MM.1S (cell line): ENCODE data around the gene FBXW11.

ENCODE experiments used
- DNase-seq: peaks from one replicate; pipeline ENCODE4 v3.0.0-alpha.2; 2015
- H2AFZ ChIP-seq: fragments of 300-600 bp; sonication (generic); 2 replicates; pipeline ENCODE4 v1.6.0; 2016; ENCODE audit warnings: antibody characterized with exemption, low read length
- H3F3A ChIP-seq: fragments of 300-600 bp; sonication (generic); 2 replicates; pipeline ENCODE4 v1.6.1; 2016; ENCODE audit warnings: mild to moderate bottlenecking, antibody characterized with exemption, low read length, moderate library complexity, mixed read lengths; ENCODE audit not compliant: insufficient read depth
- H3K27ac ChIP-seq: fragments of 300-600 bp; sonication (generic); 2 replicates; pipeline ENCODE4 v1.5.1; 2016; ENCODE audit warnings: mild to moderate bottlenecking, low read length
- H3K27me3 ChIP-seq: fragments of 300-600 bp; sonication (generic); replicated peaks from 2 replicates; pipeline ENCODE4 v1.6.0; 2016; ENCODE audit warnings: low read length; ENCODE audit not compliant: insufficient read depth
- H3K36me3 ChIP-seq: fragments of 300-600 bp; sonication (generic); replicated peaks from 2 replicates; pipeline ENCODE4 v1.6.1; 2016; ENCODE audit warnings: mild to moderate bottlenecking, low read length, mixed read lengths; ENCODE audit not compliant: insufficient read depth
- H3K4me1 ChIP-seq: fragments of 300-600 bp; sonication (generic); 2 replicates; pipeline ENCODE4 v1.6.1; 2016; ENCODE audit warnings: low read length, mixed read lengths
- H3K4me2 ChIP-seq: fragments of 300-600 bp; sonication (generic); 2 replicates; pipeline ENCODE4 v1.6.0; 2016; ENCODE audit warnings: low read depth, low read length
- H3K4me3 ChIP-seq: fragments of 300-600 bp; sonication (generic); 2 replicates; pipeline ENCODE4 v1.5.1; 2016; ENCODE audit warnings: low read length, mixed read lengths
- H3K79me2 ChIP-seq: fragments of 300-600 bp; sonication (generic); 2 replicates; pipeline ENCODE4 v1.6.1; 2016; ENCODE audit warnings: mixed run types, low read length, mixed read lengths
- H3K9ac ChIP-seq: fragments of 300-600 bp; sonication (generic); 2 replicates; pipeline ENCODE4 v1.6.1; 2016; ENCODE audit warnings: low read length, mixed read lengths
- H3K9me2 ChIP-seq: fragments of 300-600 bp; sonication (generic); replicated peaks from 2 replicates; pipeline ENCODE4 v1.6.1; 2016; ENCODE audit warnings: mild to moderate bottlenecking, low read length, mixed read lengths; ENCODE audit not compliant: insufficient read depth
- H3K9me3 ChIP-seq: fragments of 300-600 bp; sonication (generic); replicated peaks from 2 replicates; pipeline ENCODE4 v1.6.1; 2016; ENCODE audit warnings: mild to moderate bottlenecking, low read length, mixed read lengths; ENCODE audit not compliant: insufficient read depth
- H4K20me1 ChIP-seq: fragments of 300-600 bp; sonication (generic); 2 replicates; pipeline ENCODE4 v1.6.1; 2016; ENCODE audit warnings: mild to moderate bottlenecking, low read length, moderate library complexity, mixed read lengths; ENCODE audit not compliant: insufficient read depth
- CTCF ChIP-seq: fragments of 300-600 bp; sonication (generic); IDR thresholded peaks from 2 replicates; pipeline ENCODE4 v1.5.1; 2016; ENCODE audit warnings: antibody characterized with exemption, low read length, mixed read lengths
- EZH2 ChIP-seq: fragments of 300-600 bp; sonication (generic); optimal IDR thresholded peaks from 2 replicates; pipeline ENCODE3; 2017; ENCODE audit warnings: low read depth, mild to moderate bottlenecking, antibody characterized with exemption, low read length, mixed read lengths
- EZH2phosphoT487 ChIP-seq: fragments of 300-600 bp; sonication (generic); IDR thresholded peaks from 2 replicates; pipeline ENCODE4 v1.6.1; 2018; ENCODE audit warnings: antibody characterized with exemption, low read length

FBXW11 gene

GRCh38 chr5:171835066-171835465 lies 171.4 kb downstream of the FBXW11 start:
- Histone ChIP-seq H3K4me2 (no peak overlapping the region), H3K9me2 (no peaks in the 10 kb centered on the region), H3K4me3 (no peak overlapping the region), H3K9me3 (no peaks in the 10 kb centered on the region), H2AFZ (no peak overlapping the region), H3F3A (no peaks in the 10 kb centered on the region), H4K20me1 (no peaks in the 10 kb centered on the region), H3K36me3 (no peaks in the 10 kb centered on the region), H3K27ac (no peak overlapping the region), H3K79me2 (no peaks in the 10 kb centered on the region), H3K4me1 (no peaks in the 10 kb centered on the region), H3K9ac (no peak overlapping the region), H3K27me3 (no peaks in the 10 kb centered on the region)
- DNase-seq: no peak
- no peak for TF ChIP-seq EZH2
- TF ChIP-seq EZH2phosphoT487: no peak
- TF ChIP-seq CTCF: no peak

- no peaks in the 10 kb centered on the region for H3K9me2 ChIP-seq
- H3K36me3 ChIP-seq: no peaks in the 10 kb centered on the region
- H2AFZ ChIP-seq: no peak overlapping the region
- no peak overlapping the region for H3K9ac ChIP-seq
- no peaks in the 10 kb centered on the region for H3K9me3 ChIP-seq
- no peak overlapping the region for H3K4me3 ChIP-seq
- H3K27me3 ChIP-seq: no peaks in the 10 kb centered on the region
- no peak for TF ChIP-seq EZH2
- H3K4me2 ChIP-seq: no peak overlapping the region
- no peaks in the 10 kb centered on the region for H3F3A ChIP-seq
- H4K20me1 ChIP-seq: no peaks in the 10 kb centered on the region
- DNase-seq: no peak
- no peak overlapping the region for H3K27ac ChIP-seq
- no peaks in the 10 kb centered on the region for H3K4me1 ChIP-seq
- H3K79me2 ChIP-seq: no peaks in the 10 kb centered on the region
Measured at GRCh38 chr5:171834461-171834860, 172.0 kb downstream of the FBXW11 start.

GRCh38 chr5:171832775-171833174 lies 173.7 kb downstream of the FBXW11 start:
- Histone ChIP-seq H3K36me3 (no peaks in the 10 kb centered on the region), H3K4me1 (no peaks in the 10 kb centered on the region), H3K9me3 (no peaks in the 10 kb centered on the region), H4K20me1 (no peaks in the 10 kb centered on the region), H3K79me2 (no peaks in the 10 kb centered on the region), H2AFZ (no peak overlapping the region), H3K4me3 (no peak overlapping the region), H3K4me2 (no peak overlapping the region), H3F3A (no peaks in the 10 kb centered on the region), H3K27me3 (no peaks in the 10 kb centered on the region), H3K9me2 (no peaks in the 10 kb centered on the region), H3K9ac (no peak overlapping the region), H3K27ac (no peak overlapping the region)
- TF ChIP-seq EZH2 (no peak), CTCF (no peak), EZH2phosphoT487 (no peak)
- no peak for DNase-seq

GRCh38 chr5:171830686-171831085 lies 175.8 kb downstream of the FBXW11 start:
- no peaks in the 10 kb centered on the region for H3K9me3 ChIP-seq
- no peak overlapping the region for H3K27ac ChIP-seq
- H2AFZ ChIP-seq: no peak overlapping the region
- H3K79me2 ChIP-seq: no peaks in the 10 kb centered on the region
- DNase-seq: no peak
- no peaks in the 10 kb centered on the region for H4K20me1 ChIP-seq
- no peaks in the 10 kb centered on the region for H3K27me3 ChIP-seq
- no peak overlapping the region for H3K9ac ChIP-seq
- H3K4me3 ChIP-seq: no peak overlapping the region
- no peaks in the 10 kb centered on the region for H3K36me3 ChIP-seq
- no peaks in the 10 kb centered on the region for H3K9me2 ChIP-seq
- no peak for TF ChIP-seq EZH2
- no peak for TF ChIP-seq CTCF
- TF ChIP-seq EZH2phosphoT487: no peak
- no peaks in the 10 kb centered on the region for H3K4me1 ChIP-seq
- no peaks in the 10 kb centered on the region for H3F3A ChIP-seq
- H3K4me2 ChIP-seq: no peak overlapping the region
